ENCODE results near the gene PSMC2.

- TF ChIP-seq, protein P1, sequence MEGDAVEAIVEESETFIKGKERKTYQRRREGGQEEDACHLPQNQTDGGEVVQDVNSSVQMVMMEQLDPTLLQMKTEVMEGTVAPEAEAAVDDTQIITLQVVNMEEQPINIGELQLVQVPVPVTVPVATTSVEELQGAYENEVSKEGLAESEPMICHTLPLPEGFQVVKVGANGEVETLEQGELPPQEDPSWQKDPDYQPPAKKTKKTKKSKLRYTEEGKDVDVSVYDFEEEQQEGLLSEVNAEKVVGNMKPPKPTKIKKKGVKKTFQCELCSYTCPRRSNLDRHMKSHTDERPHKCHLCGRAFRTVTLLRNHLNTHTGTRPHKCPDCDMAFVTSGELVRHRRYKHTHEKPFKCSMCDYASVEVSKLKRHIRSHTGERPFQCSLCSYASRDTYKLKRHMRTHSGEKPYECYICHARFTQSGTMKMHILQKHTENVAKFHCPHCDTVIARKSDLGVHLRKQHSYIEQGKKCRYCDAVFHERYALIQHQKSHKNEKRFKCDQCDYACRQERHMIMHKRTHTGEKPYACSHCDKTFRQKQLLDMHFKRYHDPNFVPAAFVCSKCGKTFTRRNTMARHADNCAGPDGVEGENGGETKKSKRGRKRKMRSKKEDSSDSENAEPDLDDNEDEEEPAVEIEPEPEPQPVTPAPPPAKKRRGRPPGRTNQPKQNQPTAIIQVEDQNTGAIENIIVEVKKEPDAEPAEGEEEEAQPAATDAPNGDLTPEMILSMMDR (conservative IDR thresholded peaks at IDR 0.05) = no peak
- TF ChIP-seq ZFX (IDR thresholded peaks at IDR 0.05) = no peak
Observed at GRCh38 chr7:103380395-103381191, 33.1 kb downstream of the PSMC2 start.
